ENCODE data around the gene NEK2. TPM values are rescaled to one million over a fixed set of nuclear protein-coding genes. Genes with fewer than 3 reads are reported as not detected.

Gene NEK2
- total and polyA plus RNA-seq, 2 of the 13 experiments (the other 11 are each of a cell fraction or from before 2014, with no cell fraction given): 10.9 to 40.8 TPM

GRCh38 chr1:211643324-211644212 lies 31.9 kb downstream of the NEK2 start (continued):
- TF ChIP-seq BORCS8-MEF2B (CRISPR knock-in tag; IDR thresholded peaks at IDR 0.05): peak; percentile 40; the same call in 1 of the 2 replicates
- TF ChIP-seq AHDC1 (CRISPR knock-in tag; IDR thresholded peaks at IDR 0.05; ENCODE audit: borderline replicate concordance): peak; percentile 5; the same call in 1 of the 2 replicates
- no peak for TF ChIP-seq GTF2F1 (IDR thresholded peaks at IDR 0.05; ENCODE audit: low read length)
- peak; percentile 90 for TF ChIP-seq NCOR1 (IDR thresholded peaks at IDR 0.05; ENCODE audit: borderline replicate concordance, low read length)
- TF ChIP-seq MEIS2 (CRISPR knock-in tag; IDR thresholded peaks at IDR 0.05): peak; percentile 34; the same call in 1 of the 2 replicates
- TF ChIP-seq ZNF138 (CRISPR knock-in tag; IDR thresholded peaks at IDR 0.05; ENCODE audit: low read depth): no peak
- no peak for TF ChIP-seq RARG (CRISPR knock-in tag; IDR thresholded peaks at IDR 0.05; ENCODE audit: low read depth)
- no peak for TF ChIP-seq ZNF773 (CRISPR knock-in tag; IDR thresholded peaks at IDR 0.05; ENCODE audit: borderline replicate concordance)
- TF ChIP-seq, protein P1, sequence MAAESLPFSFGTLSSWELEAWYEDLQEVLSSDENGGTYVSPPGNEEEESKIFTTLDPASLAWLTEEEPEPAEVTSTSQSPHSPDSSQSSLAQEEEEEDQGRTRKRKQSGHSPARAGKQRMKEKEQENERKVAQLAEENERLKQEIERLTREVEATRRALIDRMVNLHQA (CRISPR knock-in tag; IDR thresholded peaks at IDR 0.05): no peak
- TF ChIP-seq ZNF563 (CRISPR knock-in tag; IDR thresholded peaks at IDR 0.05): 0 out of 2 replicates have a peak, but pooled peaks have one; percentile 20
- TF ChIP-seq ZNF30 (CRISPR knock-in tag; IDR thresholded peaks at IDR 0.05): no peak
- TF ChIP-seq ZNF10 (CRISPR knock-in tag; IDR thresholded peaks at IDR 0.05; ENCODE audit: borderline replicate concordance, low read depth): no peak
- TF ChIP-seq FOXA3 (CRISPR knock-in tag; IDR thresholded peaks at IDR 0.05): peak; percentile 93
- TF ChIP-seq FOXC1 (CRISPR knock-in tag; IDR thresholded peaks at IDR 0.05; ENCODE audit: borderline replicate concordance): no peak
- no peak for TF ChIP-seq TFDP2 (CRISPR knock-in tag; IDR thresholded peaks at IDR 0.05)
- TF ChIP-seq CENPT (CRISPR knock-in tag; IDR thresholded peaks at IDR 0.05; ENCODE audit: low read depth): 0 out of 2 replicates have a peak, but pooled peaks have one; percentile 76
- TF ChIP-seq ZNF772 (CRISPR knock-in tag; IDR thresholded peaks at IDR 0.05): peak; percentile 89
- TF ChIP-seq GLI4 (CRISPR knock-in tag; IDR thresholded peaks at IDR 0.05; ENCODE audit: borderline replicate concordance): no peak
- peak; percentile 83; the same call in 1 of the 2 replicates for TF ChIP-seq ZNF431 (CRISPR knock-in tag; IDR thresholded peaks at IDR 0.05; ENCODE audit: borderline replicate concordance, low read depth)
- TF ChIP-seq PHF8 (CRISPR knock-in tag; IDR thresholded peaks at IDR 0.05): peak; percentile 42

Measured in HepG2 (cell line).